Esophagus squamous epithelium (tissue), 4 donors: ENCODE data around the gene TMEM108.

Experiments
- CTCF ChIP-seq, 6 experiments: fragments of 450-650 bp in 4 of 6; fragments of 200-600 bp in 2 of 6; sonication (generic) in 2 of 6; IDR thresholded peaks; one replicate each; pipeline ENCODE4 v1.5.1; 2016 to 2019; ENCODE audit warnings: antibody characterized with exemption in 6 of 6, mild to moderate bottlenecking in 4 of 6, moderate library complexity in 4 of 6
- POLR2A ChIP-seq, 4 donors: fragments of 450-650 bp; IDR thresholded peaks; one replicate each; pipeline ENCODE4 v1.6.1; 2017; ENCODE audit warnings: antibody characterized with exemption in 4 of 4, mild to moderate bottlenecking in 4 of 4, moderate library complexity in 3 of 4

- no peak for TF ChIP-seq CTCF (IDR thresholded peaks at IDR 0.05)
- TF ChIP-seq POLR2A (IDR thresholded peaks at IDR 0.05): no peak
These were observed 246.0 kb downstream of the TMEM108 start for GRCh38 chr3:133283958-133284807.
